Stimulated activated CD4-positive, alpha-beta T cell treated with anti-CD3 and anti-CD28 coated beads, Interleukin-12 subunit alpha, Interleukin-12 subunit beta, amount 100 ng/mL, for 24 hours (primary cell): ENCODE results near the gene MCF2L.

ENCODE experiments used
- DNase-seq, 2 experiments: peaks; one replicate each; pipeline ENCODE4 v3.0.0-alpha.2; 2020; ENCODE audit warnings: low read depth in 2 of 2

The MCF2L gene

DNA sequence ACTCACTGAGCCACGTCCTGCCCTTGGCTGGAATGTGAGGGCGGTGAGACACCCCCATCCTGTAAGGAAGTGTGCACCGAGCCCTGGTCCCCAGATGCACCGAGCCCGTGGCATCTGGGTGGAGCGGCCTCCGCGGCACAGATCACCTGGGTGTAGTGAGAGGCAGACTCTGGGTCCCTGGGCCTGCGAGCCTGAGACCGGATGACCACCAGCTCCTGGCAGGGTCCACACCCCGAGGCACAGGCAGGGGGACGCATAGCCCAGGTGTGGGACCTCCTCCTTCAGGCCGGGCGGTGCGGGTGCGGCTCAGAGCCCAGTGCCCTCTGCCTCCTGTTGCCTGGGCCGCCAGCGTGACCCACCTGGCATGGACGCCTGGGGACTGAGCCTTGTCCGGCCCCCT is 12.4 kb downstream of the MCF2L start:
- DNase-seq: no peak

DNA sequence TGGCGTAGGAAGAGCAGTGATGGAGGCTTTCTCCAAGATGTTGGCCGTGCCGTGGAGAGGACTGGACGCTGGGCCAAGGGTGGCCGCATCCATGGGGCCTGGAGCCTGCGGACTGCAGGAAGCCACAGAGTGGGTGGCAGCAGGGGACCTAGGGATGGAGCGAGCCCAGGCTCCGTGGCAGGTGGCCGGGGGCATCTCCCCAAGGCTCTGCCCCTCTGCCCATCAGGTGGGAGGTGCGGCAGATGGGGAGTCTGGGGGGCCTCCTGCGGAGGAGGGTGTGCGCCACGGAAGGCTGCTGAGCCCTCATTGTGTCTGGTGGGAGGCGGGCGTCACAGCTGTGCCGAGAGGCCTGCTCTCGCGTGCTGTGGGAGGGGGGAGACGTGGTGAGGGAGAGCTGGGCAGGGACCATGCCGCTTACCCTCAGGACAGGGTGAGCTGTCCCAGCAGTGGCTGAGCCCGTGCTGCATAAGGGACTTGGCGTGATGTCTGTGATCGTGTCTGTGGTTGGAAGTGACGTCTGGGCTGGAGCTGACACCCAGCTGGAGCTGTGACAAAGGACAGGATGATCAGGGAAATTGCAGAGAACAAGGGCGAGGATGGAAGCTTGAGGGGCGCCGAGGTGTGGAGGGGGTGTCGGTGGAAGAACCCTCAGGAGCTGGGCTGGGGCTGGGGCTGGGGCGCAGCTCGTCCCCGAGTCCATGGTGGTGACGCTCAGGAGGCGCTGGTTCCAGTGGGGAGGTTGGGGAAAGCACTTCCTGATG is 13.4 kb downstream of the MCF2L start:
- DNase-seq: no peak

DNA sequence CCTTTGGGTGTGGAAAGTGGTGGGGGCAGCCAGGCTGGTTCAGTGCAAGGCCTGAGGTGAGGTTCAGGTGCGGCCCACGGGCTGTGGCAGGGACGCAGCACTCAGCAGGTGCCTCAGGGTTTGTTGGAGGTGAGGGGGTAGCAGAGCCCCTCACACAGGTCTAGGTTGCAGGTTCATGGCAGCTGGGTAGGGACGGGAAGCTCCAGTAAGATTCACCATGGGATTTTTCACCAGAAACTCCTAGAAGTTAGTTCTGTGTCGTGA is 14.0 kb downstream of the MCF2L start:
- no peak for DNase-seq

DNA sequence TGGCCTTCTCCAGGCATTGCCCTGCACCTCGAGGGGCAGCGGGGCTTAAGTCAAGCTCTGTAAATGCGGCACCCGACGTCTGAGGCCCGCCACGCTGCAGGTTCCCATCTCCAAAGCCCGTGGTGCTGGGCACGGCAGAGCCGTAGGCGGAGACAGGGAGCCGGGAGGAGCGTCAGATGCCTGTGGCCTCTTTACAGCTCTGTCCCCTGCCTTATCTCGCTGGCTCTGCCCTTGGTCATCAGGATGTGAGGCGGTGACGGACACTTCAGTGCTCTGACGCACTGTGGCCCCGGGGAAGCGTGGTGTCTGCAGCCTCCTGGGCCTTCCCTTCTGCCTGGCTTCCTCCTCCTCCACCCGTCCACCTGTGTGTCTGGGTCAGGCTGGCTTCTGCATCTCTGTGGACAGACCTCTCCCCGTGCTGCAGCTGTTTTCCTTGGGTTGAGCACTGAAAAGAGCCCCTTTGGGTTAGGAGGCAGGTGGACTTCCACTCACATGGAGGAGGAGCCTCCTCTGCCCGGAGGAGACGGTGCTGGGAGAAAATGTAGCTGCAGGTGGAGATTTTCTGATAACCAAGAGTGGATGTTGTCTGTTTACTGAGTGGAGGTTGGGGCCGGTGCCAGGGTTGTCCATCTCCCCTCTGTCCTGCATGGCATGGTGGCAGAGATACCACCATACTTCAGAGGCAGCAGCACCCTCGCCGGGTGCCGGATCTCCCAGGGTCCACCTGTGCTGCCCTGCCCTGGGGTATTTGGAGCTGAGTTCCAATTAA is 14.6 kb downstream of the MCF2L start:
- no peak for DNase-seq

DNA sequence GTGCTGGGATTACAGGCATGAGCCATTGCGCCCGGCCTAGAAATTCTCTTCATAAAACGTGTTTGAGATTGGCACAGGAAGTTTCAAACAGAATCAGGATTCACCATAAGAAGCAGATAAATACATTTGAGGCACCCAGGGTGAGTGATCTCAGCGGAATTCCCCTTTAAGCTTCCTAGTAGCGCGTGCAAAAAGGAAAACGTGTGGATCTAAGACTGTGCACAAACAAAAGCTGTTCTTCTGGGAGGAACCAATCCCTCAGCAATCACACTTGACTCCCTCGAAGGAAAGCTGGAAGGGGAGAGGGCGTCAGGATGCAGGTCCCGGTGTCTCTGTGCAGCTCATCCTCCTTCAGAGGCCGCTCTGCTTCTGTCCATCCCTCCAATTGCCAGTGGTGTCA is 15.5 kb downstream of the MCF2L start:
- DNase-seq: no peak

DNA sequence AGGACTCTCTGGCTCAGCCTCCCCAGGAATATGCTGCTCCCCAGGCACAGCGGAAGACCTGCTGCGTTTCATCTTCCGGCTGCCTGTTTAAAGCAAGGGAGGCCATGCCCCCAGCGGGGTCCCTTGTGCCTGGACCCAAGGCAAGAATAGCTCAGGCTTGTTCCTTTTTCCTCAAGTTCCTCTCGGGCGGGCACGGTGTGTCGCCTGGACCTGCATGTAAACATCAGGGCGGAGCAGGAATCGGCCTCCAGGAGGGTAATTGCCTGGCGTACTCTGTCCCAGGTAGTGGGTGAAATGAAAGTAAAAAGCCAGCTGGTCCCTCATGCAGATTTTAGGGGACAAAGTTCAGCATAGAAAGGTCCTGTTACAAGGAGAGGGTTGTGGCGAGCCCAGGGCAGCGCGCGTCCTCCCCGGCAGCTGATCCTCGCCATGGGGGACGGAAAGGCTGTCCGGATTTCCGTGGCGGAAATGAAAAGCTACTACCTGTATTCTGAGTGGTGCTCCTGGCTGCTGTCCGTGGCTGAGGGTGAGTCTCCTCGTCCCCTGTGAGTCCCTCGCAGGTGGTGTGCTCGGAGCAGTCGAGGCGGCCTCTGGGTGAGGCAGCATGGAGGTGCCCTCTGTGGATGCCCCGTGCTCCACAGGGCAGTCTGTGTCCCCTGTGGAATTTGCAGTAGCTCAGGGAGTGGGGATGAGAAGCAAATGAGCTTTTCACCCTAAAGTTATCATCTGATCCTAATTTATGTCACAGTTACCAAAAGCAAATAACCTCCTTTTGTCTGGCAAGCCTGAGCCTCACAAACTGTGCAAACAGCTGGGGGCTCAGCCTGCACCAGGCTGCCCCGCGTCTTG is 16.2 kb downstream of the MCF2L start:
- DNase-seq: no peak

DNA sequence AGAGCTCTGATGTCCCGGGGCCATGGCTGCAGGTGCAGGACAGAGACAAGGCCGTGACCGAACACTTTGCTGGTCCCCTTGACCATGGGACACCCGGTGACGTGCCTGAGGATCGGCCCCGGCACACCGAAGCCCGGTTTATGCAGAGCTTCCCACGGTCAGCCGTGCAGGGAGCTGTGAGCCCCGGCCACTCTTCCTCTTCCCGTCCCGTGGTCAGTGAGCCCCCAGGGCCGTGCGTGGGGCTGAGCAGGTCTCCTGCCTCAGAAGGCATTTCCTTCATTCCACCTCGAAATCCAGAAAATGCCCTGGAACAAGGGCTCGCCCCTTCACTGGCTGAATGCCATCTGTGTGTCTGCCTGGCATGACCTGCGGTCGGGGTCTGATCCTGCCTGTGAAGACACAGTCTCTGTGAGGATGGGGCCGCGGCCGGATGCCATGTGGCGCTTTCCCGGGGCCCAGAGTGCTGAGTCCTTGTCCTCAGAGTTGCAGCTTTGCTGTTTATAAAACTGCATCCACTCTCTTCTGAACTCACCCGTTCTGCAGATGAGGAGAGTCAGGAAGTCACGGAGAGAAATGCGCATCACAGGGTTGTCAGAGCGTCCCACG is 16.9 kb downstream of the MCF2L start:
- no peak for DNase-seq

DNA sequence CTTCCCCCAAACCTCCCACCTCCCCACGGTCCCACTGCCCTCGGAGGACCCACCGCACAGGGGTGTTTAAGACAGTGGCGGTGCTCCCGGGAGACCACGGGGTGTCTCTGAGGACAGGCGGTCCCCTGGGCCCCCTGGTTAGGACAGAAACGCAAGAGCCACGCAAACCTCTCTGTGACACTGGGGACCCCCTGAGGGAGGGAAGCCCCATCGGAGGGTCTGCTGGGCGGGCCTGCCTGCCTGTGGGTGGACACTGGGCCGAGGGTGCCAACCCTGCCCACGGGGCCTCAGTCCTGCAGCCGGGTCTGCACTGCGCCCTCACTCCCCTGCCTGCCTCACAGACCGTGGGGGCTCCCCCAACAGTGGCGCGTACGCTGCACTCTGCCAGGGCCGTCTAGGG is 17.5 kb downstream of the MCF2L start:
- no peak for DNase-seq

DNA sequence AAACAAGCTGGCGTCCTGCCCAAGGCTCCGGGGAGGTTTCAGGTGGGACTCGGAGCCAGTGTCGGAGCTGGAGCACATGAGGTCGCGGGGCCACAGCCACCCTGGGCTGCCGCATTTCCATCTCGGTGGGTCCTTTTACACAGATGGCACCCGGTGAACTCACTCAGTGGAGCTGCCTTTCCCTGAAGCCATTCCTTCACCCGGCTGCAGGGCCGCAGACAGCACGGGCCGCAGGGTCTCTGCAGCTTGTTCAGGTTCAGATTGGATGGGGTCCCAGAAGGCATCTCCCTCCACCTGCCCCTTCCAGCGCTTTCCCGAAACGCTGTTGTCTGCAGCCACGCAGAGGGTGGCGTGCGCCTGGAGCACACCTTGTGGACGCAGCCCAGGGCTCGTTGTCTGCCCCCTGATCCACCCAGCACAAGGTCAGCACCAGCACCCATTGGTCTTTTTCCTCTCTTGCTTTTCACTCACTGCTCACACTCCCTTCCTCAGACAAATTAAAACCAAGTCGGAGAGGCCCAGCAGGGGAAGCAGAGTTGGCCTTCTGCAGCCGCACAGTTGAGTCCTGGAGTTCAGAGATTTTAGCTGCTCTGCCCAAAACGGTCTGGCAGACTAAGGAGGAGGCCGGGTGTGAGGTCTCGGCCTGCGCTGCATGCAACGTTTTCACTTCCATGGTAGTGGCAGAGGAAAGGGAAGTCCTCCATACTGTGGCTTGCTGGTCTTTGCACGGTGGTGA is 18.1 kb downstream of the MCF2L start:
- DNase-seq: no peak

DNA sequence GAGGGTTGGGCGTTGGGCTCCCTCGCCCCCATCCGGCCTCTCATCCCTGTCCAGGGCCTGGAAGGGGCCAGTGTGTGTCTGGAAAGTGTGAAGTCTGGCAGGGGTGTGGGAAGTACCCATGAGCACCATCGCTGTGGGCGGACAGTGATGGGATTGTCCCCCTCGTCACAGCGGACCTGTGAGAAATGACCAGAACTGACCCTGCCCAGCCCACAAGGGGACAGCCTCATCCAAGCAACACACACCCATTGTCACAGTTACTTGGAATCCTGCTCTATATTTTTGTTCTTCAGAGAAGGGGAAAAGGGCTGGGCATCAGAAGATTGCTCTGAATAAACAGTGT is 18.6 kb downstream of the MCF2L start:
- DNase-seq: no peak

DNA sequence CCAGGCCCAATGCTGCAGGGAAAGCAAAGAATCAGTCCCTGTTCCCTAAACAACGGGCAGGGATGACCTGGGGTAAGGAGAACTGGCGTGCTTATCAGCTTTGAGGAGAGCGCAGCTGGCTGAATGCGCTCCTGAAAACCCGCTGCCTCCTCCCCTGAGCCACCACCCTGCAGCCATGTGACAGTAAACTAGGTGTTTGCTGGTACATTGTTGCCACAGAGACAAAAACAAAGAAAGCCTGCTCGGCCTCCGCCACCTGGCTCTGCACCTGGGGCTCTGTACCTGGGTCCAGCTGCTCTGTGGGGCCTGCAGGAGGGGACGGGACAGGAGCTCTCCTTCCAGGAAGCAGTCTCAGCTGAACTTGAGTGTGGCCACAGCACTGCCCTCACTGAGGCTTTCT is 21.8 kb downstream of the MCF2L start:
- no peak for DNase-seq

DNA sequence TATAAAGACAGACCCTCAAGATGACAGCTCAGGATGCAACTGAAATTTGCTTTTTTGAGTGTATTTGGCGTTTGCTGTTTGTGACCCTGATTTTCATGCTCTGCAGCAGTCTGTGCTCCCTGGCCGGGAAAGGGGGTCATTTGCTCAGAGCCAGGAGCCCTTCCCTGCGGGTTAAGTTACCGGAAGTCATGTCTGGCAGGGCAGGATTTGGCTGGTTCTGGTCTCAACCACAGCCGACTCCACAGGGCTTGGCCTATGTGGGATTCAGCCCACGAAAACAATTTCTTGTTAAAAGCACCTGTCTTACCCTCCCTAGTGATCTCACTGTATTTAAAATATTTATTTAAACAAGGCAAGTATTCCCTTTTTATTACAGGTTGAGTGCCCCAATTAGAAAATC is 22.6 kb downstream of the MCF2L start:
- DNase-seq: no peak

DNA sequence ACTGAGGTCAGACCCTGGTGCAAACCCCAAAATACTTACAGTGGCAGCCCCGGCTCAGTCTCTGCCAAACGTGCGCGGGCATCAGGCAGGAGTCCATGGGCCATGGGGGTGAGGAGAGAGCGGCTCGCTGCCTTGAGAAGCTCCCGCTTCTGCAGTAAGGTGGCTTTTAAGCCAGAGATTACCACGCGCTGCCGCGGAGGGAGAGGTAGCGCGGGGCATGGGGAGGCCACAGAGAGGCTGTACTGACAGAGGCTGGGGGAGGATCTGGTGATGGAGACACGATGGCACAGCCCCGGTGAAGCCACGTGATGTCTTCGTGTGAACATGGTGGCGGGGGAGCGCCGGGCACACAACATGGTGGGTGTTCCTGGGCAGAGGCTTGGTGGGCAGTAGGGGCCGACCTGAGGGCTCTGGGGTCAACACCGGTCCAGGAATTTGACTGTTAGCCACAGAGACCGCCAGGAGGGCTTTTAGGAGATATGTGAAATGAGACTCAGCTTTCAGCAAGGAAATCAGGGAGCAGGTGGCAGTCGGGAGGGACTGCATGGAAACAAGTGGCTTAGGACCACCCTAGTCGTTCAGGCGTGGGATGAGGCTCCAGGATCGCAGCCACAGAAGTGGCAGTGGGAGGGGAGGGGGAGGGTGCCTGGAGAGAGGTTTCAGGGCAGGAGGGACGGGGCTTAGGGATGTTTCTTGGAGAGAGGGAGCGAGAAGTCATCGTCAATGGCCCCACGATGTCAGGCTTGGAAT is 24.1 kb downstream of the MCF2L start:
- no peak for DNase-seq

DNA sequence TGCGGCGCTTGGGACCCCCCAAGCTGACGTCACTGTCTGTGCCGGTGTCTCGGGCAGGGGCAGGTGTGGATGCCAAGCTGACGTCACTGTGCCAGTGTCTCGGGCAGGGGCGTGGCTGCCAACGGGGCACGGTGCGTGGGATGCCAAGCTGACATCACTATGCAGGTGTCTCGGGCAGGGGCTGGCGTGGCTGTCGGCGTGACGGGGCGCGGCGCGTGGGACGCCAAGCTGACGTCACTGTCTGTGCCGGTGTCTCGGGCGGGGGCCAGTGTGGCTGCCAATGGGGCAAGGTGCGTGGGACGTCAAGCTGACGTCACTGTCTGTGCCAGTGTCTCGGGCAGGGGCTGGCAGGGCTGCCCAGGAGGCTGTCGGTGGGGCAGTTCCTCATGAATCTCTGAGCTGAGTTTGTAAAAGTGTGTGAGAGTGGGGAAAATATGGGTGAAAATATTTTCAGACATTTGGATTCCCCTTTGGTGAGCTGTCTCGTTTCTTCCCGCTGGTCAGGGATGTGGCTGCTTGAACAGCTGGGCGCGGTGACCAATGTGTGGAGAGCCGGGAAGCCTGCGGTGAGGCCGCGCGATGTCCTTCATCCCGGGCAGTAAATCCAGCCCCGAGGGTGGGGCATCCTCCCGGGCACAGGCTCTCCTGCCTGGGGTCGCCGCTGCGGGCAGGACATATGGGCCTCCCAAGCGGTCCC is 25.2 kb downstream of the MCF2L start:
- no peak for DNase-seq

DNA sequence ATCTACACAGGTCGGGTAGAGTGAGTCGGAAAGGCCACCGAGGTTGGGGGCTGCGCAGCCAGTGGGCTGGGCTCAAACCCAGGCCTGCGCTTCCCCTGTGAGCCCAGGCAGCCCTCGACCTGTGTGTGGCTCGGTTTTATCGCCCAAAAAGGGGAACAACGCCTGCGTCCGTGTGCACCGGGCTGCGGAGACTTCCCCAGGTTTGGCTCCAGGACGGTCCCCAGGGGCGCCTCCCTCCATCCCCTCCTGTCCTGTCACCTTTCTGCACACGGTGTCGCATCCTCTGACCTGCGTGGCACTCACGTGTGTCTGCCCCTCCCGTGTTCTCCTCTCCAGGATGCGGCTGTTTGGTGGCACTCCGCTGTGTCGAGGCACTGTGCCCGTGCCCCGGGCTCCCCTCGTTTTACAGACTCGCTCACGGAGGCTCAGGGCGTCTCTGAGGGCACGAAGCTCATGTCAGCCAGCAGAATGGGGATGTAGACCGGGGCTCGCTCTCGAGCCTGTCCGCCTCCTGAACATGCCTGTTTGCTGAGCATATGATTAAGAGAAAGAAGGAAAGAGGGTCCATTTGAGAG is 25.9 kb downstream of the MCF2L start:
- no peak for DNase-seq

DNA sequence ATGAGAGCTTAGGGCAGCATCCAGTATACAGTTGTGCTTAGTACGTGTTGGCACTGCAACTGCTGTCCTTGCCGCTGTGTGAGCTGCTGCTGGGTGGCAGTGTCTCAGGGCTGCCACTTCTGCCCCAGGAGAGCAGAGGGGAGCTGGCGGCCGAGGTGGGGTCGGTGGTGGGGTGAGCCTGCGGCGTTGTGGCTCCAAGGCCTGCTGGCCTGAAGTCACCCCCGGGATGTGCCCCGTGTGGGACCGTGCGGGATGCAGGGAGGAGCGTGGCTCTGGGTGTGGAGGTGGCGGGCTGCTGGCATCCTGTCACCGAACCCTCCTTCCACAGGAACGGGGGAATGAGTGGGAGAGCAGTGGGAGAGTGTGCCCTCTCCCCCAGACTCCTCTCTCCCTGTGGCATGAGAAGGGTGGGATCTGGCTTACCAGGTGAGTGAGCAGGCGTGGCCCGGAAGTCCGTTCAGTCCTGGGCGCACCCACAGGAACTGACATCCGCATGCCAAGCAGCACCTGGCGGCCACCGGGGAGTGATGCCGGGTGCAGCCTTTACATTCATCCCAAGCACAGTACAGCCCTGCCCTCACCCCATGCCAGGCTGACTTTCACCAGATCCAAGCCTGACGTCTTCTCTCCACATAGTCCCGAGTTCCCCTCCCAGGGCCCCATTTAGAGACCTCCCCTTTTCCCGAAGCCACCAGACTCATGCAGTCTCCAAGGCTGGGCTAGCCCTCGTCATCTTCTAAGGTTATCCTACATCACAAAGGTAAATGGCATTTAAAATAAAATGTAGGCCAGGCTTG is 26.6 kb downstream of the MCF2L start:
- no peak for DNase-seq

DNA sequence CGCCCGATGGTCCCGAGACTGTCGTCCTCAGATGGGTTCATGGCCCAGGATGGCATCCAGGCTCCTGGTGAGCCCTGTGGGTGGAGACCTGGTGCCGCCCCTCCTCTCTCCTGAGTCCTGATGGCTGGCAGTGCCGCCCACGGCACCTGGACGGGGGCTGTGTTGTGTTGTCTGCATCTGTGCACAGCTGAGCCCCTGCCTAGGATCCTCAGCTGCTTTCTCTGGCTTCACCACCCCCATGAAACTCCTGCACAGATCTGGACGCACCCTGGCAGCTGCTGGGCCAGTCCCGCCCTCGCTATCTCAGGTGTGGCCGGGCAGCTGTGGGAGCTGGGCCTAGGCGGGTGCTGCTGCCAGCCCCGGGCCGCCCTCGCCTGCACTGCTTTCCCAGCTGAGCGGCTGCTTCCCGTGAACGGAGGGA is 27.7 kb downstream of the MCF2L start:
- DNase-seq: no peak

DNA sequence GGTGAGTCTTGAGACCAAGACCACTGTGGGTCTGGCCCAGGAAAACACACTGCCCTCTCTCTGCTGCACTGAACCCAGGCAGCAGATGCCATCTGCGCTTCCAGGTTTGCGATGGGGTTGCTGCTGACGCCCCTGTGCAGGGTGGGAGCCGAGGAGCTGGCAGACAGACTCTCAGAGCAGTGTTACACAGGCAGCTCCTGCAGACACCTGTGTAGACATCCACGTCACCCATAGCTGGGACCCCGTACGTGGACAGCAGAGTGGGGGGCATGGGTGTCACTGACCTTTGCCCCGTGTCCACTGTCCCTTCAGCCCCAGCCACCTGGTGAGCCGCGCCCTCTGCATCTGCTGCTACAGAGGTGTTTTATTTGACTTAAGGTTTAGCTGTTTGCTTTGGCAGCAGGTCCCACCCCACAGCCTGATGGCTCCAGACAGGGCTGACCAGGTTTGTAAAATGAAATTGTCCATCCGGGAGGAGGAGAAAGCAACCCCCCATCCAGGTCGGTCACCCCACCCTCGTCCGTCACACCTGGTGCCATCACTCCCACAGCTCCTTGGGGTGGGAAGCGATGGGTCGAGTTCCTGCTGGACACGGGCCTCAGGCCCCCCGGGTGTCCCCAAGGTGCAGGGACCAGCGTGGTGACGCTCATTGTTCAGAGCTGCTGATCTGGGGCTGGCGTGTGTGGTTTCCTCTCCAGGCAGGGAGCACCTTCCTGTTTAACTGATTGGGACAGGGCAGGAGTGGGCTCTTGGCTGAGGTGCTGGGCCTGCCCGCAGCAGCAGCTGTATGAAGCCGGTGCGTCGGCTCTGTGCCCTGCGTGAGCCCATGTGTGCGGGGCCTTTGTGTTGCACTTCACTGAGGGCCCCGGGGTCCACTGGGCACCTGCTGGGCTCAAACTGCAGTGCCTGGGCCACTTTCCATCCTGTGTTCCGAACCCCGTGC is 28.4 kb downstream of the MCF2L start:
- DNase-seq: no peak
